H9 (cell line): ENCODE results near the gene DAAM2. TPM values are rescaled to one million over a fixed set of nuclear protein-coding genes. Genes with fewer than 3 reads are reported as not detected.

Experiments used
- DNase-seq: peaks from one replicate; pipeline ENCODE4 v3.0.0-alpha.2; 2017
- H2AFZ ChIP-seq: one replicate; pipeline ENCODE4 v1.6.1; 2013; ENCODE audit warnings: mild to moderate bottlenecking, low read length, control low read depth, moderate library complexity
- H2AK5ac ChIP-seq: 2 replicates; pipeline ENCODE4 v1.6.1; 2013; ENCODE audit warnings: low read length, control low read depth, mixed read lengths; ENCODE audit not compliant: insufficient read length
- H2BK120ac ChIP-seq: one replicate; pipeline ENCODE4 v1.6.1; 2013; ENCODE audit warnings: low read depth, mild to moderate bottlenecking, low read length, control low read depth, inconsistent platforms; ENCODE audit not compliant: poor library complexity, severe bottlenecking
- H2BK12ac ChIP-seq: 2 replicates; pipeline ENCODE4 v1.6.1; 2013; ENCODE audit warnings: low read length, control low read depth, mixed read lengths, low read depth; ENCODE audit not compliant: insufficient read length
- H2BK15ac ChIP-seq: 2 replicates; pipeline ENCODE4 v1.6.1; 2013; ENCODE audit warnings: low read depth, low read length, control low read depth
- H2BK20ac ChIP-seq: one replicate; pipeline ENCODE4 v1.6.1; 2013; ENCODE audit warnings: low read depth, mild to moderate bottlenecking, low read length, control low read depth, inconsistent platforms; ENCODE audit not compliant: poor library complexity, severe bottlenecking
- H2BK5ac ChIP-seq: 2 replicates; pipeline ENCODE4 v1.6.1; 2013; ENCODE audit warnings: low read length, control low read depth, mixed read lengths; ENCODE audit not compliant: insufficient read length
- H3K14ac ChIP-seq: 2 replicates; pipeline ENCODE4 v1.6.1; 2013; ENCODE audit warnings: low read length, control low read depth; ENCODE audit not compliant: insufficient read depth
- H3K18ac ChIP-seq: 2 replicates; pipeline ENCODE4 v1.6.1; 2013; ENCODE audit warnings: low read depth, mild to moderate bottlenecking, mixed read lengths, low read length, control low read depth; ENCODE audit not compliant: insufficient read length
- H3K23ac ChIP-seq: 2 replicates; pipeline ENCODE4 v1.6.1; 2013; ENCODE audit warnings: low read length, control low read depth, mixed read lengths, low read depth; ENCODE audit not compliant: insufficient read length
- H3K23me2 ChIP-seq: 2 replicates; pipeline ENCODE4 v1.6.1; 2013; ENCODE audit warnings: low read depth, mild to moderate bottlenecking, mixed read lengths, low read length, control low read depth; ENCODE audit not compliant: insufficient read length, poor library complexity, severe bottlenecking
- H3K27ac ChIP-seq: 2 replicates; pipeline ENCODE4 v1.5.1; 2013; ENCODE audit warnings: low read length, control low read depth, mixed read lengths, low read depth; ENCODE audit not compliant: insufficient read length
- H3K27me3 ChIP-seq: 2 replicates; pipeline ENCODE4 v1.6.1; 2013; ENCODE audit warnings: low read length, control low read depth, inconsistent platforms; ENCODE audit not compliant: insufficient read depth
- H3K4ac ChIP-seq: 2 replicates; pipeline ENCODE4 v1.6.1; 2013; ENCODE audit warnings: low read depth, mild to moderate bottlenecking, control low read depth, inconsistent platforms, low read length, moderate library complexity
- H3K4me1 ChIP-seq: 2 replicates; pipeline ENCODE4 v1.6.1; 2013; ENCODE audit warnings: low read length, control low read depth, inconsistent platforms; ENCODE audit not compliant: insufficient read depth
- H3K4me2 ChIP-seq: 2 replicates; pipeline ENCODE4 v1.6.1; 2013; ENCODE audit warnings: low read length, control low read depth, mixed read lengths; ENCODE audit not compliant: insufficient read length, insufficient read depth
- H3K56ac ChIP-seq: 2 replicates; pipeline ENCODE4 v1.6.1; 2013; ENCODE audit warnings: low read depth, mild to moderate bottlenecking, mixed read lengths, low read length, control low read depth; ENCODE audit not compliant: insufficient read length
- H3K79me1 ChIP-seq: 2 replicates; pipeline ENCODE4 v1.6.1; 2013; ENCODE audit warnings: low read depth, mild to moderate bottlenecking, moderate library complexity, low read length, control low read depth, inconsistent platforms; ENCODE audit not compliant: insufficient read depth, poor library complexity, severe bottlenecking
- H3K79me2 ChIP-seq: 2 replicates; pipeline ENCODE4 v1.6.1; 2013; ENCODE audit warnings: low read length, control low read depth, inconsistent platforms; ENCODE audit not compliant: insufficient read depth
- H3K9ac ChIP-seq: 2 replicates; pipeline ENCODE4 v1.6.1; 2013; ENCODE audit warnings: low read length, control low read depth, mixed read lengths; ENCODE audit not compliant: insufficient read length; ENCODE audit errors: extremely low read depth
- H3K9me3 ChIP-seq: one replicate; pipeline ENCODE4 v1.6.1; 2013; ENCODE audit warnings: low read depth, low read length, inconsistent platforms; ENCODE audit not compliant: control insufficient read depth
- H3T11ph ChIP-seq: one replicate; pipeline ENCODE4 v1.6.1; 2013; ENCODE audit warnings: mild to moderate bottlenecking, low read length, control low read depth, inconsistent platforms
- H4K20me1 ChIP-seq: one replicate; pipeline ENCODE4 v1.6.1; 2013; ENCODE audit not compliant: control insufficient read depth, insufficient read length, insufficient read depth
- H4K5ac ChIP-seq: 2 replicates; pipeline ENCODE4 v1.6.1; 2013; ENCODE audit warnings: low read depth, mild to moderate bottlenecking, mixed read lengths, low read length, control low read depth; ENCODE audit not compliant: insufficient read length
- H4K8ac ChIP-seq: replicated peaks from 2 replicates; pipeline ENCODE4 v1.6.1; 2013; ENCODE audit warnings: low read length, control low read depth, mixed read lengths, low read depth; ENCODE audit not compliant: insufficient read length
- H4K91ac ChIP-seq: 2 replicates; pipeline ENCODE4 v1.6.1; 2013; ENCODE audit warnings: low read depth, mild to moderate bottlenecking, moderate library complexity, mixed read lengths, low read length, control low read depth; ENCODE audit not compliant: insufficient read length
- H3K27ac Mint-ChIP-seq, 3 experiments: 2 replicates in 2 of 3; 3 replicates in 1 of 3; pipeline ENCODE4 v1.8.0; 2020 to 2021; ENCODE audit warnings: mixed read lengths in 3 of 3, mild to moderate bottlenecking in 1 of 3, moderate library complexity in 1 of 3
- H3K27me3 Mint-ChIP-seq: 2 replicates; pipeline ENCODE4 v1.8.0; 2021; ENCODE audit warnings: low read depth, mild to moderate bottlenecking, moderate library complexity, mixed read lengths
- H3K36me3 Mint-ChIP-seq, 3 experiments: 2 replicates in 2 of 3; 3 replicates in 1 of 3; pipeline ENCODE4 v1.8.0; 2020 to 2021; ENCODE audit warnings: low read depth in 3 of 3, mixed read lengths in 3 of 3; ENCODE audit not compliant: insufficient read depth in 1 of 3
- H3K4me1 Mint-ChIP-seq, 2 experiments: 2 replicates each; pipeline ENCODE4 v1.8.0; 2020; ENCODE audit warnings: mixed read lengths in 2 of 2
- H3K4me3 Mint-ChIP-seq, 2 experiments: 2 replicates in 1 of 2; 3 replicates in 1 of 2; pipeline ENCODE4 v1.8.0; 2020 to 2021; ENCODE audit warnings: mild to moderate bottlenecking in 2 of 2, mixed read lengths in 2 of 2, moderate library complexity in 1 of 2
- H3K9me3 Mint-ChIP-seq, 2 experiments: 2 replicates in 1 of 2; 3 replicates in 1 of 2; pipeline ENCODE4 v1.8.0; 2020; ENCODE audit warnings: mild to moderate bottlenecking in 2 of 2, mixed read lengths in 2 of 2, moderate library complexity in 1 of 2
- CTCF ChIP-seq: fragments of 200-600 bp; sonication (generic); conservative IDR thresholded peaks from 3 replicates; pipeline ENCODE4 v1.8.0; 2021; ENCODE audit warnings: antibody characterized with exemption, mild to moderate bottlenecking
- WGBS: extraction: QIAGEN DNeasy Blood & Tissue Kit; methylation state at CpG from one replicate; pipeline ENCODE4 v1.1.7; 2013; ENCODE audit warnings: missing lambda C conversion rate, low lambda C conversion rate, mixed read lengths; ENCODE audit not compliant: insufficient read length; ENCODE audit errors: extremely low coverage; 5-methylcytosine and 5-hydroxymethylcytosine counted together
- total RNA-seq: library from RNA; stranded (reverse); gene quantifications from 2 replicates; pipeline ENCODE4 v1.2.1, GENCODE V29; 2021

Gene DAAM2
- total RNA-seq, 1 experiment from 2014 or later = 1.1 TPM

GRCh38 chr6:39929039-39929732 is 137.0 kb downstream of the DAAM2 start:
- Histone ChIP-seq H3K9me3 (no peaks in the 10 kb centered on the region), H2BK20ac (no peak overlapping the region), H3K23me2 (peaks cover 4% of the 10 kb centered on the region), H4K20me1 (no peaks in the 10 kb centered on the region), H3K56ac (no peak overlapping the region), H3K79me2 (no peaks in the 10 kb centered on the region), H2BK120ac (no peak overlapping the region), H3T11ph (no peak overlapping the region), H2BK15ac (no peak overlapping the region), H3K79me1 (no peaks in the 10 kb centered on the region), H3K27ac (no peak overlapping the region), H4K8ac (no peak overlapping the region), H4K5ac (no peak overlapping the region), H3K18ac (no peak overlapping the region), H3K4me2 (no peak overlapping the region), H3K27me3 (no peaks in the 10 kb centered on the region; the same call in 1 of the 2 replicates), H3K4ac (no peak overlapping the region), H3K14ac (no peak overlapping the region), H2BK5ac (no peak overlapping the region), H3K23ac (no peak overlapping the region), H3K4me1 (no peaks in the 10 kb centered on the region), H2AFZ (no peak overlapping the region), H2BK12ac (no peak overlapping the region), H3K9ac (no peak overlapping the region), H2AK5ac (no peak overlapping the region), H4K91ac (no peak overlapping the region)
- DNase-seq = no peak
- Mint-ChIP-seq H3K4me1 (peaks cover 29 to 32% of the 10 kb centered on the region in 2 experiments), H3K36me3 (peaks cover 26 to 41% (median 37%) of the 10 kb centered on the region in 3 experiments), H3K27ac (no peak overlapping the region), H3K9me3 (peaks cover 11 to 15% of the 10 kb centered on the region in 2 experiments), H3K4me3 (no peak overlapping the region), H3K27me3 (peaks cover 3% of the 10 kb centered on the region)
- TF ChIP-seq CTCF = no peak
- no CpG with 5 or more reads among the region's 9 CpGs for WGBS
